Tibial nerve (tissue), 4 donors: Measurements from ENCODE around the gene EBF3. TPM values are rescaled to one million over a fixed set of nuclear protein-coding genes. Genes with fewer than 3 reads are reported as not detected.

Source experiments
- DNase-seq, 2 donors: peaks; one replicate each; pipeline ENCODE4 v3.0.0-alpha.2; 2019; ENCODE audit warnings: low spot score in 2 of 2
- H3K27ac ChIP-seq, 4 donors: fragments of 200-600 bp; sonication (generic) in 3 of 4; one replicate each; pipeline ENCODE4 v1.5.1; 2017 to 2019; ENCODE audit warnings: mild to moderate bottlenecking in 1 of 4
- H3K27me3 ChIP-seq, 2 donors: fragments of 200-600 bp; sonication (generic) in 1 of 2; one replicate each; pipeline versions ENCODE4 v1.5.1 to v1.6.0; 2017 to 2019
- H3K36me3 ChIP-seq, 3 donors: fragments of 200-600 bp; sonication (generic); one replicate each; pipeline ENCODE4 v1.5.1; 2018 to 2019
- H3K4me1 ChIP-seq, 4 donors: fragments of 200-600 bp; sonication (generic) in 3 of 4; one replicate each; pipeline ENCODE4 v1.5.1; 2017 to 2019
- H3K4me3 ChIP-seq, 4 donors: fragments of 200-600 bp; sonication (generic) in 3 of 4; one replicate each; pipeline ENCODE4 v1.5.1; 2017 to 2019; ENCODE audit warnings: mild to moderate bottlenecking in 1 of 4, moderate library complexity in 1 of 4
- H3K9me3 ChIP-seq, 4 donors: fragments of 200-600 bp; sonication (generic) in 3 of 4; one replicate each; pipeline ENCODE4 v1.5.1; 2017 to 2019
- CTCF ChIP-seq, 5 experiments: fragments of 200-600 bp in 3 of 5; fragments of 450-650 bp in 2 of 5; sonication (generic) in 3 of 5; IDR thresholded peaks; one replicate each; pipeline ENCODE4 v1.5.1; 2016 to 2019; ENCODE audit warnings: antibody characterized with exemption in 5 of 5, mild to moderate bottlenecking in 3 of 5, moderate library complexity in 2 of 5
- EP300 ChIP-seq, 2 donors: sonication (generic); formaldehyde crosslinking; IDR thresholded peaks; one replicate each; pipeline ENCODE4 v1.6.1; 2017; ENCODE audit warnings: antibody characterized with exemption in 2 of 2, mild to moderate bottlenecking in 1 of 2
- POLR2A ChIP-seq, 2 donors: fragments of 450-650 bp; IDR thresholded peaks; one replicate each; pipeline ENCODE4 v1.6.1; 2017; ENCODE audit warnings: antibody characterized with exemption in 2 of 2, mild to moderate bottlenecking in 2 of 2, moderate library complexity in 2 of 2
- WGBS, 2 donors: methylation state at CpG; one replicate each; pipeline ENCODE4 v1.1.5; 2018; 5-methylcytosine and 5-hydroxymethylcytosine counted together
- total RNA-seq, 4 donors: library from RNA; depleted of rRNA; stranded (reverse); fragments of >200 nt; gene quantifications; one replicate each; pipeline ENCODE4 v1.1.0, GENCODE V29; 2016

Gene EBF3
- total RNA-seq, 4 donors from 2014 or later, result 27.3 to 41.0 (median 31.2) TPM

GRCh38 chr10:129935867-129936152 is 28.3 kb downstream of the EBF3 start:
- no peaks in the 10 kb centered on the region for H3K36me3 ChIP-seq
- H3K4me3 ChIP-seq, result no peak overlapping the region
- no peak for TF ChIP-seq EP300 (IDR thresholded peaks at IDR 0.05)
- TF ChIP-seq POLR2A (IDR thresholded peaks at IDR 0.05), result no peak
- no peak for TF ChIP-seq CTCF (IDR thresholded peaks at IDR 0.05)
- no peak overlapping the region for H3K27ac ChIP-seq
- peaks cover 0 to 56% (median 6%) of the 10 kb centered on the region in 4 donors for H3K4me1 ChIP-seq
- H3K27me3 ChIP-seq, result no peaks in the 10 kb centered on the region
- 91 to 92% methylated on average over 7 of the region's 7 CpGs for WGBS, 2 donors
- no peak for DNase-seq
- H3K9me3 ChIP-seq, result no peaks in the 10 kb centered on the region

GRCh38 chr10:129935102-129935866 is 28.8 kb downstream of the EBF3 start:
- no peak overlapping the region for H3K4me3 ChIP-seq
- TF ChIP-seq CTCF (IDR thresholded peaks at IDR 0.05), result no peak
- no peak for TF ChIP-seq EP300 (IDR thresholded peaks at IDR 0.05)
- no peak for TF ChIP-seq POLR2A (IDR thresholded peaks at IDR 0.05)
- H3K27ac ChIP-seq, result no peak overlapping the region
- H3K4me1 ChIP-seq, result peaks cover 0 to 50% (median 6%) of the 10 kb centered on the region in 4 donors
- WGBS, 2 donors, result 90 to 92% methylated on average over 11 to 16 of the region's 16 CpGs
- DNase-seq, result no peak
- no peaks in the 10 kb centered on the region for H3K9me3 ChIP-seq
- no peaks in the 10 kb centered on the region for H3K36me3 ChIP-seq
- no peaks in the 10 kb centered on the region for H3K27me3 ChIP-seq

- Histone ChIP-seq H3K36me3 (no peaks in the 10 kb centered on the region), H3K4me3 (no peak overlapping the region), H3K27me3 (no peaks in the 10 kb centered on the region), H3K27ac (no peak overlapping the region), H3K4me1 (peaks cover 0 to 41% (median 5%) of the 10 kb centered on the region in 4 donors), H3K9me3 (no peaks in the 10 kb centered on the region)
- DNase-seq, result no peak
- TF ChIP-seq CTCF (IDR thresholded peaks at IDR 0.05) (no peak), POLR2A (IDR thresholded peaks at IDR 0.05) (no peak), EP300 (IDR thresholded peaks at IDR 0.05) (no peak)
- 86 to 88% methylated on average over 12 of the region's 12 CpGs for whole genome bisulfite sequencing, 2 donors
Observed at GRCh38 chr10:129934196-129934925, 29.7 kb downstream of the EBF3 start.

- TF ChIP-seq POLR2A (IDR thresholded peaks at IDR 0.05), result no peak
- no peak for TF ChIP-seq CTCF (IDR thresholded peaks at IDR 0.05)
- TF ChIP-seq EP300 (IDR thresholded peaks at IDR 0.05), result no peak
- DNase-seq, result no peak
- H3K4me3 ChIP-seq, result no peak overlapping the region
- peaks cover 0 to 33% (median 2%) of the 10 kb centered on the region in 4 donors for H3K4me1 ChIP-seq
- 72 to 83% methylated on average over 14 of the region's 14 CpGs for WGBS, 2 donors
- H3K9me3 ChIP-seq, result no peaks in the 10 kb centered on the region
- H3K27me3 ChIP-seq, result no peaks in the 10 kb centered on the region
- H3K36me3 ChIP-seq, result no peaks in the 10 kb centered on the region
- H3K27ac ChIP-seq, result no peak overlapping the region
Observed at GRCh38 chr10:129933456-129934092, 30.5 kb downstream of the EBF3 start.
